Measurements from ENCODE around the gene BATF.

Gene BATF

DNA sequence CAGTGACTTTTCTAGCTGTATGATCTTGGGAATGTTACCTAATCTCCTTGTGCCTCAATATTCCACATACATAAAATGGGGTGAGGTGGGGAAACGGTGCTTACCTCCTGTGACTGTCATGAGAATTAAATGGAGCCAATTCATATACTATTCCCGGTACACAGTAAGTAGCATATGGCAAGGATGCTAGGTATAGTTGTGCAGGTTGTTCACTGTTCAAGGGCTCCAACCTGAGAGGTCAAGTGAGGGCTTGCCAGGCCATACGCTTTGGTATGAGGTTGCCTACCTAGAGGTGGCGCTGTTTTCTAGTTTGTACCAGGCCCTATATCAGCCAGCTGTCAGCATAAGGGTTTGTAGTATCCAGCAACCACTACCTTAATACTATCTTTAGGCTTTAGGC is 3.6 kb upstream of the BATF start:
- no peaks in the 10 kb centered on the region for H3K36me3 ChIP-seq (ENCODE audit: control insufficient read depth in 5 of 5, insufficient read depth in 5 of 5, low read length in 5 of 5)
- peaks cover 0 to 6% (median 0%) of the 10 kb centered on the region in 5 donors for H3K27me3 ChIP-seq (ENCODE audit: control insufficient read depth in 5 of 5, insufficient read depth in 4 of 5, low read length in 5 of 5)
- no peak overlapping the region for H3K9ac ChIP-seq (ENCODE audit: low read length in 5 of 5)
- H3K4me3 ChIP-seq (ENCODE audit: low read depth in 1 of 5, low read length in 5 of 5) = no peak overlapping the region
- H3K9me3 ChIP-seq (ENCODE audit: control insufficient read depth in 5 of 5, low read length in 5 of 5) = no peaks in the 10 kb centered on the region
- H3K27ac ChIP-seq (ENCODE audit: low read depth, low read length) = no peak overlapping the region
- H3K4me1 ChIP-seq (ENCODE audit: control insufficient read depth in 5 of 5, insufficient read depth in 5 of 5, low read length in 5 of 5) = peaks cover 0 to 27% (median 24%) of the 10 kb centered on the region in 5 donors

DNA sequence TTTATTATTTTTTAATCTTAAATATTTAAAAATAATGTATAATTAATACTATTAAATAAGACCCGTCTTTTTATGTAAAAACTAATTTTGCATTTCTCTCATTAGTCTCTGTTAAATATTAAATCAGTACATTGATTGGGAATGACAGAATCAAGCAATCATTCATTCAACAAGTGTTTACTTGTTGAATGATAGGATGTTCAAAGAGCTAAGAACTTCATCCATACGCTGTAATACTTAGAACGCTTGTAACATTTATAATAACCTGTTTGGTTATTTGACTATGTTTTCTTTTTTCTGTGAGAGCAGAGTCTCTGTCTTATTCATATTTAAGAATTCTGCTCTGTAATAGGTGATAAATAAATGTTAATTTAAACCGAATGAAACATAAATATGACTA is 2.9 kb upstream of the BATF start:
- no peak overlapping the region for H3K4me3 ChIP-seq (ENCODE audit: low read depth in 1 of 5, low read length in 5 of 5)
- H3K27ac ChIP-seq (ENCODE audit: low read depth, low read length) = no peak overlapping the region
- peaks cover 0 to 34% (median 32%) of the 10 kb centered on the region in 5 donors for H3K4me1 ChIP-seq (ENCODE audit: control insufficient read depth in 5 of 5, insufficient read depth in 5 of 5, low read length in 5 of 5)
- H3K9ac ChIP-seq (ENCODE audit: low read length in 5 of 5) = no peak overlapping the region
- no peaks in the 10 kb centered on the region for H3K9me3 ChIP-seq (ENCODE audit: control insufficient read depth in 5 of 5, low read length in 5 of 5)
- H3K27me3 ChIP-seq (ENCODE audit: control insufficient read depth in 5 of 5, insufficient read depth in 4 of 5, low read length in 5 of 5) = peaks cover 0 to 10% (median 0%) of the 10 kb centered on the region in 5 donors
- H3K36me3 ChIP-seq (ENCODE audit: control insufficient read depth in 5 of 5, insufficient read depth in 5 of 5, low read length in 5 of 5) = no peaks in the 10 kb centered on the region

DNA sequence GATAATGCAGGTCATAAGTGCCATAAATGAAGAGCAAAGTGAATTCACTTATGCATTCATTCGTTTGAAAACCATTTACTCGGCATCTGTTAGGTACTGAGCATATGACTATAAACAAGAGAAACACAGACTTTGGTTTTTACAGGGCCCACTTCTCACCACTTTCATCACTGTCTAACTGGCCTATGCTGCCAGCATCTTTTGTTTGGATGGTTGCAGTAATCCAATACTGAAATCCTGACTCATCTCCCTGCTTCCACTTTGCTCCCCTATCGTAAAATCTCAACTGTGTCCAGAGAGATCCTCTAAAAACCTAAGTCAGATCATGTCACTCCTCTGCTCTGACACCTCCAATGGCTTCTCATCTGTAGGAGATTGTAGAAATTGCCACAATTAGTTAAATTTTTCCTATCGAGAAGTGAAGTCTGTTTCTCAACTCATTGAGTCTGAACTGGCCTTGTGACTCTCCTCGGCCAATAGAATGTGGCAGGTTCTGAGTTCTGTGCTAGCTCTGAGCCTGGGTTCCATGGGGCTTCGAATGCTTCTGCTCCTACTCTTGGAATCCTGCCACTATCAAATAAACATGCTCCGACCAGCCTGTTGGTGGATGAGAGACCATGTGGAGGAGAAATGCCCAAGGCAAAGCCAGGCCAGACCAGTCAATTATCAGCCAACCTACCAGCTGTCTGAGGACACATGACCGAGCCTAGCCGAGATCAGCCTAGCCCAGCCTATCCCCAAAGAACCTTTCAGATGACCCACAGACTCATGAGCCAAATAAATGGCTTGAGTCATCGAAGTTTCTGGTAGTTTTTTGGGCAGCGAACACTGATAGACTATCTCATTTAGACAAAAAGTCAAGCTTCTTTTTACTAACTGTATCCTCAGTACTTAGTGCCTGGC is 2.2 kb upstream of the BATF start:
- no peak overlapping the region for H3K4me3 ChIP-seq (ENCODE audit: low read depth in 1 of 5, low read length in 5 of 5)
- H3K27ac ChIP-seq (ENCODE audit: low read depth, low read length) = no peak overlapping the region
- H3K27me3 ChIP-seq (ENCODE audit: control insufficient read depth in 5 of 5, insufficient read depth in 4 of 5, low read length in 5 of 5) = peaks cover 0 to 10% (median 0%) of the 10 kb centered on the region in 5 donors
- H3K4me1 ChIP-seq (ENCODE audit: control insufficient read depth in 5 of 5, insufficient read depth in 5 of 5, low read length in 5 of 5) = peaks cover 0 to 38% (median 29%) of the 10 kb centered on the region in 5 donors
- H3K9ac ChIP-seq (ENCODE audit: low read length in 5 of 5) = no peak overlapping the region
- H3K36me3 ChIP-seq (ENCODE audit: control insufficient read depth in 5 of 5, insufficient read depth in 5 of 5, low read length in 5 of 5) = no peaks in the 10 kb centered on the region
- no peaks in the 10 kb centered on the region for H3K9me3 ChIP-seq (ENCODE audit: control insufficient read depth in 5 of 5, low read length in 5 of 5)

DNA sequence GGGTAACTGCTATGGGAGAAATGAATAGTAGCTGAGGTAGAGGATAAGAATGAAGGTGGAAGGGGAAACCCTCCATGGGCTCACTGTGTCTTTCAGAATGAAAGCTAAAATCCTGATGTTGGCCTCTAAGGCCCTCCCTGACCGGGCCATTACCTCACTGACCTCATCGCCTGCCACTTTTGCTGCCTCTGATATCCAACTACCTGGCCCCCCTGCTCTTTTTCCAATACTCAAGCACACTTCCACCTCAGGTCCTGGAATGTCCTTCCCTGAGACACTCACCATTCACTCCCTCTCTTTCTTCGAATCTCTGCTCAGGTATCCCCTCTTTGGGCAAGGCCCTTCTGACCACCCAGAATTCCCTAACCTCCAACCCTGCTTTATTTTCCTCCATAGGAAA is 1.4 kb upstream of the BATF start:
- Histone ChIP-seq H3K9me3 (ENCODE audit: control insufficient read depth in 5 of 5, low read length in 5 of 5) (no peaks in the 10 kb centered on the region), H3K27me3 (ENCODE audit: control insufficient read depth in 5 of 5, insufficient read depth in 4 of 5, low read length in 5 of 5) (peaks cover 0 to 6% (median 0%) of the 10 kb centered on the region in 5 donors), H3K9ac (ENCODE audit: low read length in 5 of 5) (no peak overlapping the region), H3K36me3 (ENCODE audit: control insufficient read depth in 5 of 5, insufficient read depth in 5 of 5, low read length in 5 of 5) (no peaks in the 10 kb centered on the region), H3K4me1 (ENCODE audit: control insufficient read depth in 5 of 5, insufficient read depth in 5 of 5, low read length in 5 of 5) (peaks cover 0 to 30% (median 21%) of the 10 kb centered on the region in 5 donors), H3K27ac (ENCODE audit: low read depth, low read length) (no peak overlapping the region), H3K4me3 (ENCODE audit: low read depth in 1 of 5, low read length in 5 of 5) (no peak overlapping the region)

DNA sequence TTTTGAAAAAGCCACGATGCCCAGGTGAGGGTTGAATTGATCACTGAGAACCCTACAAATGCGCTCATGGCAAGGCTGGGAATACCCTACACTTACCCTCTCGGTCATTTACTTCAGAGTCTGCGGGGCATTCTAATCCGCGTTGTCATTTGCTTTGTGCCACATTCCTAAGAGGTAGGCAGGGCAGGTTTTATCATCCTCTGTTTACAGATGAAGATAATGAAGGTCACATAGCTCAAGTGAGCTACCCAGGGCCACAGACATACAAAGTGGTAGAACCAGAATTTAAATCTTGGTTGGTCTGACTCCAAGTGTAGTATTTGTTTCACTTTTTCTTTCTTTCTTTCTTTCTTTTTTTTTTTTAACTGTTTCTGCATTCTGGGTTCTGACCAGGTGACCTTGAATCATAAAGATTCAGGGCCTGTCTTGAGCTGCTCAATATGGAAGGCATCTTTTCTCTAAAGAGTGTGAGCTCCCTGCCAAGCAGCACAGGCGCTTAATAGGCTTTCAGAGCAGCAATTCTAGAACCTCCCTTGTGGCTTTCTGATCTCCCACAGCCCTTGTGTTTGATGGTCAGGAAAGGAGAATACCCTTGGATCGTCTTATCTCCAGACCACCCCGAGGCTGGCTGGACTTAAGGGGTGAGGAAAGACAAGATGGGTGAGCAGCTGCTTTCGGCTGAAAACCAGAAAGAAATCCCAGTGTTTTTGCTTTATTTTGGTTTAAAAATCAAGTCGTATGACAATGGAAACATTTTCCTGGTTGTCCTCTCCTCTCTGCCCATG is 662 bp upstream of the BATF start:
- H3K27me3 ChIP-seq (ENCODE audit: control insufficient read depth in 5 of 5, insufficient read depth in 4 of 5, low read length in 5 of 5) = peaks cover 0 to 4% (median 0%) of the 10 kb centered on the region in 5 donors
- no peaks in the 10 kb centered on the region for H3K36me3 ChIP-seq (ENCODE audit: control insufficient read depth in 5 of 5, insufficient read depth in 5 of 5, low read length in 5 of 5)
- H3K9me3 ChIP-seq (ENCODE audit: control insufficient read depth in 5 of 5, low read length in 5 of 5) = no peaks in the 10 kb centered on the region
- no peak overlapping the region for H3K27ac ChIP-seq (ENCODE audit: low read depth, low read length)
- no peak overlapping the region for H3K9ac ChIP-seq (ENCODE audit: low read length in 5 of 5)
- H3K4me3 ChIP-seq (ENCODE audit: low read depth in 1 of 5, low read length in 5 of 5) = peak overlapping the region in 1 of 5 donors; percentile 68
- peaks cover 0 to 27% (median 18%) of the 10 kb centered on the region in 5 donors for H3K4me1 ChIP-seq (ENCODE audit: control insufficient read depth in 5 of 5, insufficient read depth in 5 of 5, low read length in 5 of 5)

DNA sequence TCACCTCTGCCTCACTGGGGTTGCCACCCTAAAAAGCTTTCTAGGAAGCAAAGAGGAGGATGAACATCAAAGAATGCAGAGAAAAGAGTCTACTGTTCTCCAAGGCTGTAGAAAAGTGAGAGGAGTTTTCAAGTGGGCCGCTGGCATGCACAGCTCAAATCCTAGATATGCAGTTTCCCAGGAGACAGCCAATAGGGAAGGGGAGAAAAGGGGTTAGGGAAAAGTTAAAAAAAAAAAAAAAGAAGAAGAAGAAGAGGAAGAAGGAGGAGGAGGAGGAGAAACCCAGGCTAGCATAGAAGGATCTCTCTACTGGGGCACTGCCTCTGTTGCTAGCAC is 682 bp downstream of the BATF start:
- H3K27me3 ChIP-seq (ENCODE audit: control insufficient read depth in 5 of 5, insufficient read depth in 4 of 5, low read length in 5 of 5) = peaks cover 0 to 4% (median 0%) of the 10 kb centered on the region in 5 donors
- H3K4me3 ChIP-seq (ENCODE audit: low read depth in 1 of 5, low read length in 5 of 5) = peak overlapping the region in 4 of 5 donors; percentile 48 to 68 (median 52)
- H3K27ac ChIP-seq (ENCODE audit: low read depth, low read length) = peak overlapping the region; percentile 42
- peaks cover 0 to 27% (median 18%) of the 10 kb centered on the region in 5 donors for H3K4me1 ChIP-seq (ENCODE audit: control insufficient read depth in 5 of 5, insufficient read depth in 5 of 5, low read length in 5 of 5)
- H3K9me3 ChIP-seq (ENCODE audit: control insufficient read depth in 5 of 5, low read length in 5 of 5) = no peaks in the 10 kb centered on the region
- peak overlapping the region in 1 of 5 donors; percentile 6 for H3K9ac ChIP-seq (ENCODE audit: low read length in 5 of 5)
- peaks cover 0 to 3% (median 0%) of the 10 kb centered on the region in 5 donors for H3K36me3 ChIP-seq (ENCODE audit: control insufficient read depth in 5 of 5, insufficient read depth in 5 of 5, low read length in 5 of 5)

DNA sequence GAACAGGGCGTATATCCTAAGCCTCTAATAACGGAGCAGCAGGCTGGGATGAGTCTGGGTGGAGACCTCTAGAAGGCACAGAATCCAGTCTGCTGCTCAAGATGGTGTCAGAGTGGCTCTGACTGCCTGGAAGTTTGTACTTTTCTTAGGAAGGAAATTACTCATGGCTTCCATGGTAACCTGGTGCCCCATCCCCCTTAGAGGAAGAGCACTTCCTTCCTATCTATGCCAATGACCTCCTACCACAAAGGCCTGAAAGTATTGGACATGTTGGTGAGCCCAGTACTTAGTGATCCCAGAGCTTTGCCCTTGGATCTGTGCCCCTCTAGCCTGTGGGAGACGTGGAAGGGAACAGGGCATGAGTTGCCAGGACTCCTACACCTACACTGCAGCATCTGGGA is 1.5 kb downstream of the BATF start:
- Histone ChIP-seq H3K9ac (ENCODE audit: low read length in 5 of 5) (peak overlapping the region in 2 of 5 donors; percentile 2 to 5), H3K4me1 (ENCODE audit: control insufficient read depth in 5 of 5, insufficient read depth in 5 of 5, low read length in 5 of 5) (peaks cover 0 to 27% (median 18%) of the 10 kb centered on the region in 5 donors), H3K27ac (ENCODE audit: low read depth, low read length) (peak overlapping the region; percentile 42), H3K27me3 (ENCODE audit: control insufficient read depth in 5 of 5, insufficient read depth in 4 of 5, low read length in 5 of 5) (peaks cover 0 to 4% (median 0%) of the 10 kb centered on the region in 5 donors), H3K36me3 (ENCODE audit: control insufficient read depth in 5 of 5, insufficient read depth in 5 of 5, low read length in 5 of 5) (peaks cover 0 to 4% (median 0%) of the 10 kb centered on the region in 5 donors), H3K4me3 (ENCODE audit: low read depth in 1 of 5, low read length in 5 of 5) (peak overlapping the region in 4 of 5 donors; percentile 17 to 68 (median 30)), H3K9me3 (ENCODE audit: control insufficient read depth in 5 of 5, low read length in 5 of 5) (no peaks in the 10 kb centered on the region)

DNA sequence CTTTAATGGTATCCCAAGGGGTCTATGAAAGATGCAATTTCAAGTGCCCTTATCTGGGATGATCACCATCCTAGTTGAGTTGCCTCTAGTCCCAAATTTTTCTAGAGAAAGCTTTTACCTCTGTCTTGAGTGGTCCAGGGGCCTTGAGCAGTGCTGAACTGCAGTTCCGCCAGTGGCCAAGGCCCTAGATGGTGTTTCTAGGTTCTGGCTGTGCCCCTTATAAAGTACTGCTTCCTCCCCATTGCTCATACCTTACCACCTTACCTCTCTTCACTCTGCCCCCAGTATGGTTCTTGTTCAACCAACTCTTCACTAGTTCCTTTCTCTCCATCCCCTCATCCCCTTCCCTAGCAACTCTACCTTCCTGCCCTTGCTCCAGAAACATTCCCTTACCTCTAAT is 3.7 kb downstream of the BATF start:
- Histone ChIP-seq H3K4me3 (ENCODE audit: low read depth in 1 of 5, low read length in 5 of 5) (no peak overlapping the region), H3K4me1 (ENCODE audit: control insufficient read depth in 5 of 5, insufficient read depth in 5 of 5, low read length in 5 of 5) (peaks cover 0 to 27% (median 18%) of the 10 kb centered on the region in 5 donors), H3K9ac (ENCODE audit: low read length in 5 of 5) (no peak overlapping the region), H3K9me3 (ENCODE audit: control insufficient read depth in 5 of 5, low read length in 5 of 5) (no peaks in the 10 kb centered on the region), H3K36me3 (ENCODE audit: control insufficient read depth in 5 of 5, insufficient read depth in 5 of 5, low read length in 5 of 5) (peaks cover 0 to 4% (median 0%) of the 10 kb centered on the region in 5 donors), H3K27ac (ENCODE audit: low read depth, low read length) (no peak overlapping the region), H3K27me3 (ENCODE audit: control insufficient read depth in 5 of 5, insufficient read depth in 4 of 5, low read length in 5 of 5) (peaks cover 0 to 4% (median 0%) of the 10 kb centered on the region in 5 donors)

DNA sequence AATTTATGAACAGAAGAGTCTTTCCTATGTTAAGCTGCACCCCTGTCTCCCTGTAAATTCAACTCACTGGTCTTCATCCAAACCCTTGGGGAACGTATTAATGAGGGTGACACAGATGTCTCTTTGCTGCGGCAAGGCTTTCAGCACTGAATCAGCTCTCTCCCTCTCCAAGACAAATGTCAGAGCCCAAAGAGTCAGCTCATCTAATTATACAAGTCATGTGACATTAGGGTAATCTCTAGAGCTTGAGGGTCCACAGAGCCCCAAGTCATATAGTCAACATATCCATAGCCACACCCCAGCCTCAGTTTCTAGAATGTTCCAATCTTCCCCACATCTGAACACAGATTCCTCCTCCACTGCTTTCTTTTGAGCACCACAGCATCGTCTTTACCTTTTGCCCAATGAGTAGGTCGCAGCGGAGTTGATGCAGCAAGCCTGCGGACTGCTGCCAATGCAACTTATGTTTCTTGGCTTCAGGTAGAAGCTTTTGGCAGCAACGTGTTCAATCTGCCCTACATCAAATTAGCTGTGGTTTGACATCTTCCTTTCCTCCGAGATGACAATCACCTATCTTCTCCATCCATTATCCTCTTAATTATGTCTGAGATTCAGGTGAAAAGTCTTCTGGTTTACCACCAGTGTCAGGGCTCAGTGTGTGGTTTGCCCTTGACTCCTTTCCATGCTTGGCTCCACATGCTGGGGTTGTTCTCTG is 5.3 kb downstream of the BATF start:
- H3K4me3 ChIP-seq (ENCODE audit: low read depth in 1 of 5, low read length in 5 of 5) = no peak overlapping the region
- no peaks in the 10 kb centered on the region for H3K9me3 ChIP-seq (ENCODE audit: control insufficient read depth in 5 of 5, low read length in 5 of 5)
- H3K27me3 ChIP-seq (ENCODE audit: control insufficient read depth in 5 of 5, insufficient read depth in 4 of 5, low read length in 5 of 5) = peaks cover 0 to 4% (median 0%) of the 10 kb centered on the region in 5 donors
- H3K4me1 ChIP-seq (ENCODE audit: control insufficient read depth in 5 of 5, insufficient read depth in 5 of 5, low read length in 5 of 5) = peaks cover 0 to 24% (median 18%) of the 10 kb centered on the region in 5 donors
- H3K9ac ChIP-seq (ENCODE audit: low read length in 5 of 5) = no peak overlapping the region
- no peak overlapping the region for H3K27ac ChIP-seq (ENCODE audit: low read depth, low read length)
- peaks cover 0 to 4% (median 0%) of the 10 kb centered on the region in 5 donors for H3K36me3 ChIP-seq (ENCODE audit: control insufficient read depth in 5 of 5, insufficient read depth in 5 of 5, low read length in 5 of 5)
